Endodermal cell (in vitro differentiated cells): ENCODE measurements around the gene RBBP6. TPM values are rescaled to one million over a fixed set of nuclear protein-coding genes. Genes with fewer than 3 reads are reported as not detected.

Experiments used
- DNase-seq: peaks from one replicate; pipeline ENCODE4 v3.0.0-alpha.2; 2017
- H3K27ac ChIP-seq: 2 replicates; pipeline ENCODE4 v1.5.1; 2013; ENCODE audit warnings: mild to moderate bottlenecking, low read depth, low read length, moderate library complexity
- H3K27me3 ChIP-seq: 2 replicates; pipeline ENCODE4 v1.6.1; 2013; ENCODE audit warnings: mild to moderate bottlenecking, low read length, moderate library complexity; ENCODE audit not compliant: insufficient read depth, control insufficient read depth, poor library complexity, severe bottlenecking
- H3K36me3 ChIP-seq: 2 replicates; pipeline ENCODE4 v1.7.0; 2013; ENCODE audit warnings: mild to moderate bottlenecking, low read length, moderate library complexity; ENCODE audit not compliant: control insufficient read depth, insufficient read depth
- H3K4me1 ChIP-seq: one replicate; pipeline ENCODE4 v1.7.0; 2013; ENCODE audit warnings: low read length; ENCODE audit not compliant: control insufficient read depth, insufficient read depth
- H3K4me3 ChIP-seq: 2 replicates; pipeline ENCODE4 v1.5.1; 2013; ENCODE audit warnings: mild to moderate bottlenecking, low read length, moderate library complexity
- H3K9ac ChIP-seq: 2 replicates; pipeline ENCODE4 v1.6.1; 2013; ENCODE audit warnings: mild to moderate bottlenecking, low read length, moderate library complexity; ENCODE audit not compliant: poor library complexity, severe bottlenecking; ENCODE audit errors: extremely low read depth
- H3K9me3 ChIP-seq: 2 replicates; pipeline ENCODE4 v1.6.1; 2013; ENCODE audit warnings: mild to moderate bottlenecking, low read length, moderate library complexity; ENCODE audit not compliant: control insufficient read depth
- H3K27ac Mint-ChIP-seq: 2 replicates; pipeline ENCODE4 v1.8.0; 2020; ENCODE audit warnings: mixed read lengths
- H3K27me3 Mint-ChIP-seq: 2 replicates; pipeline ENCODE4 v1.8.0; 2021; ENCODE audit warnings: mild to moderate bottlenecking, mixed read lengths; ENCODE audit not compliant: insufficient read depth
- H3K36me3 Mint-ChIP-seq: 2 replicates; pipeline ENCODE4 v1.8.0; 2020; ENCODE audit warnings: low read depth, mixed read lengths
- H3K4me1 Mint-ChIP-seq: 2 replicates; pipeline ENCODE4 v1.8.0; 2020; ENCODE audit warnings: mixed read lengths
- H3K4me3 Mint-ChIP-seq: 2 replicates; pipeline ENCODE4 v1.8.0; 2020; ENCODE audit warnings: mild to moderate bottlenecking, moderate library complexity, mixed read lengths
- H3K9me3 Mint-ChIP-seq: 2 replicates; pipeline ENCODE4 v1.8.0; 2020; ENCODE audit warnings: mild to moderate bottlenecking, mixed read lengths
- WGBS, 2 experiments: methylation state at CpG; one replicate each; pipeline versions ENCODE4 v1.1.5 to v1.1.7; 2013; ENCODE audit warnings: missing lambda C conversion rate in 2 of 2, mixed read lengths in 1 of 2; ENCODE audit not compliant: insufficient coverage in 1 of 2, insufficient read length in 1 of 2; 5-methylcytosine and 5-hydroxymethylcytosine counted together
- long read RNA-seq, 4 experiments: library from polyadenylated mRNA in 2 of 4; library from RNA in 1 of 4; library from capped mRNA in 1 of 4; stranded (forward) in 3 of 4; unstranded in 1 of 4; transcript quantifications; one replicate each; pipeline ENCODE4 v2.0.0, GENCODE V29; 2020 to 2021; ENCODE audit warnings: inconsistent platforms in 1 of 4
- polyA plus RNA-seq, 2 experiments: library from polyadenylated mRNA; stranded (reverse); fragments of 50-300 nt; gene quantifications; one replicate each; pipeline ENCODE4 v1.2.3, GENCODE V29; 2013
- total RNA-seq, 2 donors: library from RNA; stranded (reverse); fragmentation: NEBNext Ultra II Directional in 1 of 2; extraction: Animal tissue kit (Norgen Biotek cat#: 25700) in 1 of 2; gene quantifications; 2 replicates in 1 of 2; 3 replicates in 1 of 2; pipeline ENCODE4 v1.2.1, GENCODE V29; 2021
- TF ChIP-seq, protein P1 (sequence below): fragments of 200-600 bp; sonication (generic); conservative IDR thresholded peaks from 2 replicates; pipeline ENCODE4 v1.5.0; 2021; ENCODE audit warnings: antibody characterized with exemption, mild to moderate bottlenecking

Gene RBBP6, protein sequence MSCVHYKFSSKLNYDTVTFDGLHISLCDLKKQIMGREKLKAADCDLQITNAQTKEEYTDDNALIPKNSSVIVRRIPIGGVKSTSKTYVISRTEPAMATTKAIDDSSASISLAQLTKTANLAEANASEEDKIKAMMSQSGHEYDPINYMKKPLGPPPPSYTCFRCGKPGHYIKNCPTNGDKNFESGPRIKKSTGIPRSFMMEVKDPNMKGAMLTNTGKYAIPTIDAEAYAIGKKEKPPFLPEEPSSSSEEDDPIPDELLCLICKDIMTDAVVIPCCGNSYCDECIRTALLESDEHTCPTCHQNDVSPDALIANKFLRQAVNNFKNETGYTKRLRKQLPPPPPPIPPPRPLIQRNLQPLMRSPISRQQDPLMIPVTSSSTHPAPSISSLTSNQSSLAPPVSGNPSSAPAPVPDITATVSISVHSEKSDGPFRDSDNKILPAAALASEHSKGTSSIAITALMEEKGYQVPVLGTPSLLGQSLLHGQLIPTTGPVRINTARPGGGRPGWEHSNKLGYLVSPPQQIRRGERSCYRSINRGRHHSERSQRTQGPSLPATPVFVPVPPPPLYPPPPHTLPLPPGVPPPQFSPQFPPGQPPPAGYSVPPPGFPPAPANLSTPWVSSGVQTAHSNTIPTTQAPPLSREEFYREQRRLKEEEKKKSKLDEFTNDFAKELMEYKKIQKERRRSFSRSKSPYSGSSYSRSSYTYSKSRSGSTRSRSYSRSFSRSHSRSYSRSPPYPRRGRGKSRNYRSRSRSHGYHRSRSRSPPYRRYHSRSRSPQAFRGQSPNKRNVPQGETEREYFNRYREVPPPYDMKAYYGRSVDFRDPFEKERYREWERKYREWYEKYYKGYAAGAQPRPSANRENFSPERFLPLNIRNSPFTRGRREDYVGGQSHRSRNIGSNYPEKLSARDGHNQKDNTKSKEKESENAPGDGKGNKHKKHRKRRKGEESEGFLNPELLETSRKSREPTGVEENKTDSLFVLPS (N-terminal part only)
- 10 to 100 TPM; 70.3 to 76.6 TPM for total RNA-seq
- polyA plus RNA-seq (2013, experiment 1 of 2), result 67.2 TPM
- polyA plus RNA-seq (2013, experiment 2 of 2), result 73.7 TPM
- long read RNA-seq, experiment 1, full-length matches to known transcripts, result 4 of 18 reads
- long read RNA-seq, experiment 1, partial matches to known transcripts, result 12 of 18 reads
- long read RNA-seq, experiment 1, other reads (novel, unspliced or antisense), result 2 of 18 reads
- long read RNA-seq, experiment 2, full-length matches to known transcripts, result 22 of 57 reads
- long read RNA-seq, experiment 2, partial matches to known transcripts, result 31 of 57 reads
- long read RNA-seq, experiment 2, other reads (novel, unspliced or antisense), result 4 of 57 reads
- long read RNA-seq, experiment 3, partial matches to known transcripts, result 8 of 15 reads
- long read RNA-seq, experiment 3, other reads (novel, unspliced or antisense), result 5 of 15 reads
- long read RNA-seq, experiment 4, partial matches to known transcripts, result 2 of 7 reads
- long read RNA-seq, experiment 4, other reads (novel, unspliced or antisense), result 4 of 7 reads

DNA sequence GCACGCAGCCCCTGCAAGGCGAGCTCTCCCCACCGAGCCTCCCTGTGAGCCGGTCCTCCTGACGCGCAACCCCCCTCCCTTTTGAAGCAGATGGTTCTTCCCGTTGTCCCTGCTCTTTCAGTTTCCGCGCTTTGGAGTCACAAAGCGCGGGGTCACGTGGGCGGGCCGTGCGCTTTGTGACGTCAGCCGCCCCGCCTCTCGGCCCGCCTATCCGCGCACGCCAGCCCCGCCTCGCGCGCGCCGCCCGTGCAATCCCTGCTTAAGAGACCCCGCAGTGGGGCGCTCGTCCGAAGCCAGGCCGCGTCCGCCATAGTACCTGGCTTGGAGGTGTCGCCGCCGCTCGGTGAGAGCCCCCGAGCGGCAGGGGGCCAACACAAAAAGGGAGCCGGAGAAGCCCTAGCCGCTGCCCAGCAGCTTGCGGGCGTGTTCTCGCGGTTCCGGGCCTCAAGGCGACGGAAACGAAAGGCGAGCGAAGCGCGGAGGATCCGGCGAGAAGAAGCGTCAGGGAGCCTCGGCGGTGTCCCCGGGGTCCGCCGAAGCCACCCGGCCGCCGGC lies at the start of gene RBBP6:
TSS of gene RBBP6 (plus strand) at position 272 of the 555 bp plus-strand sequence. CDS start 1,061 bp downstream, outside the sequence.
- no peaks in the 10 kb centered on the region for H3K9me3 ChIP-seq
- H3K9ac ChIP-seq, result peak within 1 kb of the TSS; percentile 98
- peak within 1 kb of the TSS; percentile 100 for H3K4me3 ChIP-seq
- Mint-ChIP-seq H3K4me3 (peak within 1 kb of the TSS; percentile 92), H3K27ac (peak within 1 kb of the TSS; percentile 100), H3K4me1 (peaks cover 15% of the 10 kb centered on the region), H3K9me3 (no peaks in the 10 kb centered on the region), H3K36me3 (peaks cover 7% of the 10 kb centered on the region), H3K27me3 (no peaks in the 10 kb centered on the region)
- DNase-seq, result peak; percentile 97
- TF ChIP-seq, protein P1, sequence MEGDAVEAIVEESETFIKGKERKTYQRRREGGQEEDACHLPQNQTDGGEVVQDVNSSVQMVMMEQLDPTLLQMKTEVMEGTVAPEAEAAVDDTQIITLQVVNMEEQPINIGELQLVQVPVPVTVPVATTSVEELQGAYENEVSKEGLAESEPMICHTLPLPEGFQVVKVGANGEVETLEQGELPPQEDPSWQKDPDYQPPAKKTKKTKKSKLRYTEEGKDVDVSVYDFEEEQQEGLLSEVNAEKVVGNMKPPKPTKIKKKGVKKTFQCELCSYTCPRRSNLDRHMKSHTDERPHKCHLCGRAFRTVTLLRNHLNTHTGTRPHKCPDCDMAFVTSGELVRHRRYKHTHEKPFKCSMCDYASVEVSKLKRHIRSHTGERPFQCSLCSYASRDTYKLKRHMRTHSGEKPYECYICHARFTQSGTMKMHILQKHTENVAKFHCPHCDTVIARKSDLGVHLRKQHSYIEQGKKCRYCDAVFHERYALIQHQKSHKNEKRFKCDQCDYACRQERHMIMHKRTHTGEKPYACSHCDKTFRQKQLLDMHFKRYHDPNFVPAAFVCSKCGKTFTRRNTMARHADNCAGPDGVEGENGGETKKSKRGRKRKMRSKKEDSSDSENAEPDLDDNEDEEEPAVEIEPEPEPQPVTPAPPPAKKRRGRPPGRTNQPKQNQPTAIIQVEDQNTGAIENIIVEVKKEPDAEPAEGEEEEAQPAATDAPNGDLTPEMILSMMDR, result peak; percentile 32
- WGBS, 2 experiments, result 0% methylated on average over 43 to 68 of the region's 68 CpGs
- H3K4me1 ChIP-seq, result no peaks in the 10 kb centered on the region
- peaks cover 11% of the 10 kb centered on the region for H3K36me3 ChIP-seq
- H3K27ac ChIP-seq, result peak within 1 kb of the TSS; percentile 98
- no peaks in the 10 kb centered on the region for H3K27me3 ChIP-seq

DNA sequence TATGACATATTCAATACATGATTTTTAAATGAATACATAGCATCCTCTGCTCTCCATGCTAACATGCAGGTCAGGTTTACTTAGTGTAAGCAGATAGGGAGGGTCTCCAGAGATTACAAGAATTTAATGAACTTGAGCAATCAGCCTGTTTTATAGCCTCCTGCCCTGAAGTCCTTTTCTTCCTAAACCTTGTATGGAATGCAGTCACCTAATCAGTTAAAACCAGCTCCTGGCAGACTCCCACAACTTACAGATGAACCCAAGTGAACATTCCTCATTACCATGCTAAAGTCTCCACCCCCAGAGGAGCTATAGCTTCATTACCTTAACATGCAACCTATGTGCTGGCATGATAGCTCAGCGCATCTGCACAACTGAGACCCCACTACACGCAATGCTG lies 48.5 kb upstream of the RBBP6 start:
- Histone ChIP-seq H3K27me3 (no peaks in the 10 kb centered on the region), H3K9me3 (peaks cover 24% of the 10 kb centered on the region), H3K4me3 (no peak overlapping the region), H3K4me1 (peaks cover 2% of the 10 kb centered on the region), H3K9ac (no peak overlapping the region), H3K36me3 (no peaks in the 10 kb centered on the region), H3K27ac (no peak overlapping the region)
- peaks cover 31% of the 10 kb centered on the region for H3K27me3 Mint-ChIP-seq
- TF ChIP-seq, protein P1, result no peak
- H3K27ac Mint-ChIP-seq, result no peak overlapping the region
- H3K36me3 Mint-ChIP-seq, result peaks cover 9% of the 10 kb centered on the region
- no peak overlapping the region for H3K4me3 Mint-ChIP-seq
- WGBS, 2 experiments, result 84 to 94% methylated on average over 2 of the region's 2 CpGs
- peaks cover 16% of the 10 kb centered on the region for H3K4me1 Mint-ChIP-seq
- DNase-seq, result no peak
- H3K9me3 Mint-ChIP-seq, result peaks cover 30% of the 10 kb centered on the region
